ENCODE data around the gene KIAA1586.

GRCh38 chr6:57094689-57095088, 48.2 kb downstream of the KIAA1586 start:
- TF ChIP-seq POLR2AphosphoS5 (IDR thresholded peaks at IDR 0.05; ENCODE audit: borderline replicate concordance, low read depth, low read length) (no peak), FOXP2 (optimal IDR thresholded peaks at IDR 0.05; ENCODE audit: control extremely low read depth, extremely low read length, insufficient read depth) (no peak)

Measured in SK-N-MC (cell line).